HG02759 (cell line): ENCODE data around the gene AHSA1.

Source experiments
- ATAC-seq: cut with Tn5 transposase; IDR thresholded peaks from one replicate; pipeline ENCODE4 v1.9.1; 2021; ENCODE audit warnings: mild to moderate bottlenecking, moderate library complexity; ENCODE audit not compliant: unreplicated experiment

AHSA1 gene

GRCh38 chr14:77507762-77508161, 49.9 kb downstream of the AHSA1 start:
- ATAC-seq: no peak

- no peak for ATAC-seq
Measured at GRCh38 chr14:77508249-77508648, 50.4 kb downstream of the AHSA1 start.

- no peak for ATAC-seq
Measured at GRCh38 chr14:77508876-77509275, 51.0 kb downstream of the AHSA1 start.

- ATAC-seq: no peak
Measured at GRCh38 chr14:77509366-77509765, 51.5 kb downstream of the AHSA1 start.

GRCh38 chr14:77511486-77512162, 53.7 kb downstream of the AHSA1 start:
- no peak for ATAC-seq

GRCh38 chr14:77516126-77516525, 58.2 kb downstream of the AHSA1 start:
- no peak for ATAC-seq
